HG02870 (cell line): Measurements from ENCODE around the gene DMAP1.

Source experiments
- ATAC-seq: cut with Tn5 transposase; IDR thresholded peaks from one replicate; pipeline ENCODE4 v1.9.1; 2021; ENCODE audit warnings: mild to moderate bottlenecking, moderate library complexity; ENCODE audit not compliant: unreplicated experiment

DMAP1 gene

GRCh38 chr1:44254392-44254910, 41.2 kb downstream of the DMAP1 start:
- no peak for ATAC-seq

- ATAC-seq = no peak
Measured at GRCh38 chr1:44256762-44257554, 43.7 kb downstream of the DMAP1 start.

- ATAC-seq = no peak
Measured at GRCh38 chr1:44259090-44259489, 45.8 kb downstream of the DMAP1 start.

GRCh38 chr1:44260792-44261170, 47.5 kb downstream of the DMAP1 start:
- ATAC-seq = no peak

- ATAC-seq = no peak
Measured at GRCh38 chr1:44261171-44261817, 48.0 kb downstream of the DMAP1 start.

GRCh38 chr1:44261962-44262361, 48.7 kb downstream of the DMAP1 start:
- ATAC-seq = no peak

GRCh38 chr1:44262414-44262813, 49.1 kb downstream of the DMAP1 start:
- no peak for ATAC-seq

GRCh38 chr1:44262816-44263567, 49.7 kb downstream of the DMAP1 start:
- ATAC-seq = no peak

- ATAC-seq = no peak
Measured at GRCh38 chr1:44263568-44264450, 50.5 kb downstream of the DMAP1 start.

- ATAC-seq = no peak
Measured at GRCh38 chr1:44264451-44264771, 51.1 kb downstream of the DMAP1 start.

GRCh38 chr1:44265656-44266358, 52.5 kb downstream of the DMAP1 start:
- no peak for ATAC-seq

GRCh38 chr1:44266400-44267344, 53.4 kb downstream of the DMAP1 start:
- no peak for ATAC-seq

GRCh38 chr1:44267438-44267837, 54.2 kb downstream of the DMAP1 start:
- ATAC-seq = no peak

GRCh38 chr1:44268054-44268453, 54.8 kb downstream of the DMAP1 start:
- no peak for ATAC-seq
